Pancreas (tissue), 10 donors: ENCODE results near the gene TACR3. TPM values are rescaled to one million over a fixed set of nuclear protein-coding genes. Genes with fewer than 3 reads are reported as not detected.
"Not testable (repeated sequence)": the region's sequence is repeated elsewhere in the genome, so short reads cannot be mapped to it uniquely, and the experiment has no call there.

Source experiments
- ATAC-seq, 4 donors: fragments of 200-7000 bp; cut with Tn5 transposase; one replicate each; pipeline versions ENCODE4 v1.8.0 to v1.9.1; 2020; ENCODE audit warnings: mild to moderate bottlenecking in 4 of 4, moderate library complexity in 4 of 4
- DNase-seq, 6 donors: peaks; one replicate each; pipeline ENCODE4 v3.0.0-alpha.2; 2020
- FAIRE-seq: peaks from 2 replicates; lab custom pipeline; 2012; peaks lifted over from hg19 to GRCh38; lab: Jason Lieb, UNC
- H3K27ac ChIP-seq, 4 donors: fragments of 200-600 bp; sonication (generic); 1 replicate in 3 of 4; 2 replicates in 1 of 4; pipeline versions ENCODE4 v1.5.0 to v1.8.0; 2020
- H3K27me3 ChIP-seq, 4 donors: fragments of 200-600 bp; one replicate each; pipeline ENCODE4 v1.8.0; 2021
- H3K36me3 ChIP-seq, 3 donors: fragments of 200-600 bp; sonication (generic) in 1 of 3; one replicate each; pipeline versions ENCODE4 v1.5.0 to v1.8.0; 2020 to 2021
- H3K4me1 ChIP-seq, 3 donors: fragments of 200-600 bp; one replicate each; pipeline ENCODE4 v1.8.0; 2021
- H3K4me3 ChIP-seq, 4 donors: fragments of 200-600 bp; sonication (generic) in 2 of 4; one replicate each; pipeline versions ENCODE4 v1.5.0 to v1.8.0; 2020 to 2021
- H3K9me3 ChIP-seq, 4 donors: fragments of 200-600 bp; one replicate each; pipeline ENCODE4 v1.8.0; 2021
- WGBS, 2 donors: extraction: QIAGEN DNeasy Blood & Tissue Kit; methylation state at CpG; one replicate each; pipeline ENCODE4 v1.1.7; 2013; 5-methylcytosine and 5-hydroxymethylcytosine counted together
- intact Hi-C, 3 donors: fragments of 100-400 bp; cut with DNase I; formaldehyde crosslinking; loops; one replicate each; pipeline versions ENCODE4 v1.11.1 to v1.14.2; 2022
- polyA plus RNA-seq, 2 donors: library from polyadenylated mRNA; stranded (reverse); fragments of 200-250 nt; gene quantifications; one replicate each; pipeline ENCODE4 v1.2.3, GENCODE V29; 2013
- total RNA-seq, 6 donors: library from RNA; stranded (reverse); fragmentation: NEBNext Ultra II Directional in 4 of 6; extraction: Animal tissue kit (Norgen Biotek cat#: 25700) in 4 of 6; gene quantifications; one replicate each; pipeline versions ENCODE4 v1.2.1 to v1.2.4, GENCODE V29; 2021 to 2023
- TF ChIP-seq, protein P1 (sequence below), 4 donors: fragments of 200-600 bp; sonication (generic) in 3 of 4; IDR thresholded peaks; one replicate each; pipeline versions ENCODE4 v1.5.0 to v1.8.0; 2021; ENCODE audit warnings: antibody characterized with exemption in 4 of 4
- donor health status: healthy with polysubstance abuse.
- donor health status: DM: no; HTN: no; CAD: no; lungs with moderate emphysema.
- donor health status: DM: no; HTN: no; CAD: no.
- donor health status: control.
- donor health status: control.
- donor health status: Bipolar disorder and iron deficiency.
- donor health status: DM: yes; HTN: yes; CAD: no.
- donor health status: DM: no; HTN: no; CAD: no.
- donor health status: DM: no; HTN: no; CAD: no.
- donor health status: DM: yes; HTN: yes; CAD: no.

The TACR3 gene
- total and polyA plus RNA-seq, 8 donors: 0.02 TPM; not detected in 7

DNA sequence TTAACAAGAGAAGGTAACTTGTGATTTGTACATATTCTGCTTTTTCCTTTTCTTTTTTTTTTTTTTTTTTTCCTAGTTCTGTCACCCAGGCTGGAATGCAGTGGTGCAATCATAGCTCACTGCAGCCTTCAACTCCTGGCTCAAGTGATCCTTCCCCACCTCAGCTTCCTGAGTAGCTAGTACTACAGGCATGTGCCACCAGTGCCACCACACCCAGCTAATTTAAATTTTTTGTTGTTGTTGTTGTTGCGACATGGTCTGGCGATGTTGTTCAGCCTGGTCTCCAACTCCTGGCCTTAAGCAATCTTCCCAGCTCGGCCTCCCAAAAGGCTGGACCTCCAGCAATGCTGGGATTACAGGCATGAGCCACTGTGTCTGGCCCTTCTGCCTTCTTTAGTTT lies 1.5 kb upstream of the TACR3 start:
- 76 to 81% methylated on average over 3 of the region's 3 CpGs for WGBS, 2 donors
- no peak for FAIRE-seq

GRCh38 chr4:103720661-103721060 lies 876 bp upstream of the TACR3 start:
- ATAC-seq: no peak
- FAIRE-seq: no peak
- intact Hi-C loops: no loop called here
- Histone ChIP-seq H3K4me3 (no peak overlapping the region), H3K36me3 (no peaks in the 10 kb centered on the region), H3K9me3 (no peaks in the 10 kb centered on the region), H3K27ac (no peak overlapping the region), H3K27me3 (no peaks in the 10 kb centered on the region), H3K4me1 (no peaks in the 10 kb centered on the region)
- TF ChIP-seq, protein P1, sequence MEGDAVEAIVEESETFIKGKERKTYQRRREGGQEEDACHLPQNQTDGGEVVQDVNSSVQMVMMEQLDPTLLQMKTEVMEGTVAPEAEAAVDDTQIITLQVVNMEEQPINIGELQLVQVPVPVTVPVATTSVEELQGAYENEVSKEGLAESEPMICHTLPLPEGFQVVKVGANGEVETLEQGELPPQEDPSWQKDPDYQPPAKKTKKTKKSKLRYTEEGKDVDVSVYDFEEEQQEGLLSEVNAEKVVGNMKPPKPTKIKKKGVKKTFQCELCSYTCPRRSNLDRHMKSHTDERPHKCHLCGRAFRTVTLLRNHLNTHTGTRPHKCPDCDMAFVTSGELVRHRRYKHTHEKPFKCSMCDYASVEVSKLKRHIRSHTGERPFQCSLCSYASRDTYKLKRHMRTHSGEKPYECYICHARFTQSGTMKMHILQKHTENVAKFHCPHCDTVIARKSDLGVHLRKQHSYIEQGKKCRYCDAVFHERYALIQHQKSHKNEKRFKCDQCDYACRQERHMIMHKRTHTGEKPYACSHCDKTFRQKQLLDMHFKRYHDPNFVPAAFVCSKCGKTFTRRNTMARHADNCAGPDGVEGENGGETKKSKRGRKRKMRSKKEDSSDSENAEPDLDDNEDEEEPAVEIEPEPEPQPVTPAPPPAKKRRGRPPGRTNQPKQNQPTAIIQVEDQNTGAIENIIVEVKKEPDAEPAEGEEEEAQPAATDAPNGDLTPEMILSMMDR (IDR thresholded peaks at IDR 0.05): no peak
- WGBS, 2 donors: 53 to 56% methylated on average over 8 of the region's 8 CpGs
- DNase-seq: no peak

More for the DNA sequence above, 1.5 kb upstream of the TACR3 start:
- TF ChIP-seq, protein P1 (IDR thresholded peaks at IDR 0.05): no peak
- H3K27me3 ChIP-seq: no peaks in the 10 kb centered on the region
- H3K36me3 ChIP-seq: no peaks in the 10 kb centered on the region
- DNase-seq (no peak), ATAC-seq (no peak)
- intact Hi-C loops: no loop called here
- H3K4me1 ChIP-seq: no peaks in the 10 kb centered on the region
- H3K27ac ChIP-seq: no peak overlapping the region
- no peaks in the 10 kb centered on the region for H3K9me3 ChIP-seq
- no peak overlapping the region for H3K4me3 ChIP-seq

DNA sequence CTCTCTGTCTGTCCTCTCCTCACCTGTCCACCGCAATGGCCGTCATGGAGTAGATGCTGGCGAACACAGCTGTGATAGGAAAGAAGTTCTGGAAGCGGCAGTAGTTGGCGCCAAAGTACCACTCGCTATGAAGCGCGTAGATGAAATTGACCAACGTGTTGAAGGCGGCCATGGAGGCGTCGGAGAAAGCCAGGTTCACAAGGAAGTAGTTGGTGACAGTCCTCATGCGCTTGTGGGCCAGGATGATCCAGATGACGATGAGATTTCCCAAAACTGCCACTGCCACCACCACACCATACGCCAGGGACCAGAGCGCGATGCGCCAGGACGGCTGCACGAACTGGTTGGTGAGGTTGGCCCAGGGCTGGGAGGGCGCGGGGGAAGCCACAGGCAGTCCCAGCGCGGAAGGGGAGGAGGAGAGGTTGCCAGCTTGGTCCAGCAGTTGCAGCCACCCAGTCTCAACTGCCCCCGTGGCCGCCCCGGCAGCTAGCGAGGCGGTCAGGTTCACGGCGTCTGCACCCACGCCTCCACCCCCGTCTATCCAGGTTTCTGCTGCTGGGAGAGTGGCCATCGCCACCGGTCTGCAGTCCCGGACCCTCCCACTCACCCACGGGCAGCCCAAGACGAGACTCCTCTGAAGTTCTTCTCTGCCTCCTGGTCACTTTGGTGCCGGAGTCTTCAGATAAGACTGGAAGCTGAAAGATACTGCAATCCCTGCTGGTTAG lies 518 bp downstream of the TACR3 start:
- peak in 2 of 6 donors; percentile 10 to 63 for DNase-seq
- Histone ChIP-seq H3K27ac (no peak overlapping the region), H3K4me1 (no peaks in the 10 kb centered on the region), H3K4me3 (peak overlapping the region in 1 of 4 donors; percentile 10), H3K36me3 (no peaks in the 10 kb centered on the region), H3K27me3 (no peaks in the 10 kb centered on the region), H3K9me3 (no peaks in the 10 kb centered on the region)
- intact Hi-C loops: no loop called here
- 2 to 3% methylated on average over 36 to 39 of the region's 39 CpGs for WGBS, 2 donors
- TF ChIP-seq, protein P1 (IDR thresholded peaks at IDR 0.05): no peak
- FAIRE-seq: no peak
- ATAC-seq: peak in 2 of 4 donors; percentile 11 to 34

- TF ChIP-seq, protein P1 (IDR thresholded peaks at IDR 0.05): no peak
- no peaks in the 10 kb centered on the region for H3K4me1 ChIP-seq
- no peak for DNase-seq
- no peak overlapping the region for H3K4me3 ChIP-seq
- no peak for ATAC-seq
- H3K9me3 ChIP-seq: no peaks in the 10 kb centered on the region
- H3K27ac ChIP-seq: no peak overlapping the region
- intact Hi-C loops: no loop called here
- no peaks in the 10 kb centered on the region for H3K27me3 ChIP-seq
- FAIRE-seq: no peak
- H3K36me3 ChIP-seq: no peaks in the 10 kb centered on the region
These were observed 27.2 kb downstream of the TACR3 start for GRCh38 chr4:103692615-103693014.

GRCh38 chr4:103673983-103674382 lies 45.8 kb downstream of the TACR3 start:
- H3K4me1 ChIP-seq: no peaks in the 10 kb centered on the region
- H3K4me3 ChIP-seq: no peak overlapping the region
- intact Hi-C loops: no loop called here
- DNase-seq: no peak
- no peak overlapping the region for H3K27ac ChIP-seq
- no peaks in the 10 kb centered on the region for H3K27me3 ChIP-seq
- H3K9me3 ChIP-seq: no peaks in the 10 kb centered on the region
- 28 to 36% methylated on average over 2 of the region's 2 CpGs for WGBS, 2 donors
- TF ChIP-seq, protein P1 (IDR thresholded peaks at IDR 0.05): no peak
- H3K36me3 ChIP-seq: no peaks in the 10 kb centered on the region
- ATAC-seq: no peak
- FAIRE-seq: no peak

DNA sequence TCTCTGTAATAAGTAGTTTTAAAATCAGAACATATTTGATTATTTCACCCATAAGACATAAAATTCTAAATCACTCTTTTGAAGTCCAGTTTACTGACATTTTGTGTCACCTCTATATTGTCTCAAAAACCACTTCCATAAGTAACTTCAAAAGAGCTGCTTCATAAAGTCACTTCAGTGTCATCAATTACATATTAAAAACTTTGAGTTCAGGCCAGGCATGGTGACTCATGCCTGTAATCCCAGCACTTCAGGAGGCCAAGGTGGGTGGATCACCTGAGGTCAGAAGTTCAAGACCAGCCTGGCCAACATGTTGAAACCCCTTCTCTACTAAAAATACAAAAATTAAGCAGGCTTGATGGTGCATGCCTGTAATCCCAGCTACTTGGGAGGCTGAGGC lies 53.0 kb downstream of the TACR3 start:
- H3K27ac ChIP-seq, DNase-seq, H3K27me3 ChIP-seq, intact Hi-C loops, H3K36me3 ChIP-seq, ATAC-seq, H3K4me1 ChIP-seq, H3K9me3 ChIP-seq, FAIRE-seq, H3K4me3 ChIP-seq: not testable (repeated sequence)
